Motor neuron (in vitro differentiated cells): Measurements from ENCODE around the gene APIP. TPM values are rescaled to one million over a fixed set of nuclear protein-coding genes. Genes with fewer than 3 reads are reported as not detected.

Experiments used
- ATAC-seq, 8 experiments: fragments of 200-7000 bp; cut with Tn5 transposase; replicated peaks in 6 of 8; 2 replicates each; pipeline ENCODE4 v1.8.0; 2021; ENCODE audit warnings: mild to moderate bottlenecking in 8 of 8, moderate library complexity in 8 of 8
- H3K27ac ChIP-seq, 2 donors: fragments of 250-450 bp; sonication (Bioruptor Pico); 2 replicates each; pipeline ENCODE4 v1.9.0; 2021; ENCODE audit warnings: antibody characterized with exemption in 2 of 2, mild to moderate bottlenecking in 2 of 2, moderate library complexity in 1 of 2
- H3K4me1 ChIP-seq, 2 donors: fragments of 250-450 bp; sonication (Bioruptor Pico); replicated peaks in 1 of 2; 2 replicates each; pipeline ENCODE4 v1.6.1; 2021; ENCODE audit warnings: antibody characterized with exemption in 2 of 2, mild to moderate bottlenecking in 2 of 2, moderate library complexity in 1 of 2
- H3K4me3 ChIP-seq, 5 donors: fragments of 250-450 bp; sonication (Bioruptor Pico); 2 replicates each; pipeline ENCODE4 v1.9.0; 2021; ENCODE audit warnings: antibody characterized with exemption in 5 of 5, mild to moderate bottlenecking in 5 of 5, moderate library complexity in 4 of 5
- WGBS, 10 experiments: fragments of 450-650 bp; shearing (Covaris generic); methylation state at CpG; one replicate each; pipeline ENCODE4 v1.0.0; 2022; 5-methylcytosine and 5-hydroxymethylcytosine counted together
- in situ Hi-C, 9 experiments: fragments of 400-800 bp; cut with MboI; loops; one replicate each; pipeline ENCODE4 v1.15.0; 2021; ENCODE audit warnings: low sequenced_read_pairs in 9 of 9, low pct_unique_long_range_greater_than_20kb in 2 of 9; ENCODE audit not compliant: unreplicated experiment in 9 of 9
- total RNA-seq, 8 experiments: library from RNA; unstranded; fragments of 300-600 nt; gene quantifications; 2 replicates each; pipeline versions ENCODE4 v1.2.3 to v1.2.4, GENCODE V29; 2022

APIP gene
- total RNA-seq, 8 experiments from 2014 or later = 25.6 to 54.5 (median 38.9) TPM

GRCh38 chr11:34940026-34940677 is 24.0 kb upstream of the APIP start:
- WGBS, 10 experiments = 34 to 96% (median 92%) methylated on average over 2 to 4 of the region's 4 CpGs; no CpG with 5 or more reads in 2 of the 10 experiments
- in situ Hi-C loops = loop anchor here in 3 of 9 experiments (25.0 kb wide), 3 partner anchors 422 to 472 kb away; partner anchors contain the start of gene SLC1A2 (in 1 of the 3)
- no peak overlapping the region for H3K4me3 ChIP-seq
- H3K27ac ChIP-seq = no peak overlapping the region
- H3K4me1 ChIP-seq = peaks cover 0 to 6% of the 10 kb centered on the region in 2 donors
- ATAC-seq = peak in 1 of 8 experiments; percentile 45

GRCh38 chr11:34938611-34939010 is 22.4 kb upstream of the APIP start:
- H3K27ac ChIP-seq = no peak overlapping the region
- H3K4me3 ChIP-seq = no peak overlapping the region
- in situ Hi-C loops = loop anchor here in 4 of 9 experiments (10.0 to 25.0 kb wide), 4 partner anchors 424 to 474 kb away; partner anchors contain the start of gene SLC1A2 (in 1 of the 4)
- ATAC-seq = peak in 3 of 8 experiments; percentile 27 to 47 (median 29)
- WGBS, 10 experiments = 0 to 80% (median 63%) methylated on average over 1 of the region's 1 CpG; no CpG with 5 or more reads in 4 of the 10 experiments
- peaks cover 0 to 6% of the 10 kb centered on the region in 2 donors for H3K4me1 ChIP-seq

GRCh38 chr11:34936945-34937629 is 20.9 kb upstream of the APIP start:
- Histone ChIP-seq H3K27ac (no peak overlapping the region), H3K4me3 (no peak overlapping the region), H3K4me1 (peaks cover 0 to 6% of the 10 kb centered on the region in 2 donors)
- WGBS, 10 experiments = 67 to 100% (median 94%) methylated on average over 1 to 6 of the region's 6 CpGs; no CpG with 5 or more reads in 1 of the 10 experiments
- ATAC-seq = peak in 1 of 8 experiments; percentile 53
- in situ Hi-C loops = loop anchor here in 4 of 9 experiments (10.0 to 25.0 kb wide), 4 partner anchors 425 to 475 kb away; partner anchors contain the start of gene SLC1A2 (in 1 of the 4)

- in situ Hi-C loops = loop anchor here in 4 of 9 experiments (10.0 to 25.0 kb wide), 4 partner anchors 432 to 482 kb away; partner anchors contain the start of gene SLC1A2 (in 1 of the 4)
- peaks cover 3 to 10% of the 10 kb centered on the region in 2 donors for H3K4me1 ChIP-seq
- no peak overlapping the region for H3K27ac ChIP-seq
- 88 to 100% (median 93%) methylated on average over 2 to 9 of the region's 11 CpGs; no CpG with 5 or more reads in 2 of the 10 experiments for WGBS, 10 experiments
- no peak for ATAC-seq
- H3K4me3 ChIP-seq = no peak overlapping the region
Measured at GRCh38 chr11:34929794-34930763, 13.9 kb upstream of the APIP start.

GRCh38 chr11:34928960-34929680 is 12.9 kb upstream of the APIP start:
- no peak for ATAC-seq
- in situ Hi-C loops = loop anchor here in 3 of 9 experiments (25.0 kb wide), 3 partner anchors 433 to 483 kb away; partner anchors contain the start of gene SLC1A2 (in 1 of the 3)
- Histone ChIP-seq H3K4me1 (peaks cover 3 to 10% of the 10 kb centered on the region in 2 donors), H3K27ac (no peak overlapping the region), H3K4me3 (no peak overlapping the region)
- WGBS, 10 experiments = 66 to 100% (median 92%) methylated on average over 3 to 7 of the region's 7 CpGs; no CpG with 5 or more reads in 2 of the 10 experiments

GRCh38 chr11:34928268-34928959 is 12.2 kb upstream of the APIP start:
- Histone ChIP-seq H3K27ac (no peak overlapping the region), H3K4me3 (no peak overlapping the region), H3K4me1 (peaks cover 3 to 10% of the 10 kb centered on the region in 2 donors)
- WGBS, 10 experiments = 17 to 83% (median 63%) methylated on average over 1 to 3 of the region's 3 CpGs; no CpG with 5 or more reads in 1 of the 10 experiments
- in situ Hi-C loops = loop anchor here in 3 of 9 experiments (25.0 kb wide), 3 partner anchors 434 to 484 kb away; partner anchors contain the start of gene SLC1A2 (in 1 of the 3)
- ATAC-seq = no peak

GRCh38 chr11:34926831-34927132 is 10.6 kb upstream of the APIP start:
- no peak for ATAC-seq

GRCh38 chr11:34926101-34926830 is 10.1 kb upstream of the APIP start:
- no peak overlapping the region for H3K4me3 ChIP-seq
- no peak overlapping the region for H3K27ac ChIP-seq
- in situ Hi-C loops = loop anchor here in 3 of 9 experiments (25.0 kb wide), 3 partner anchors 436 to 486 kb away; partner anchors contain the start of gene SLC1A2 (in 1 of the 3)
- peaks cover 3 to 10% of the 10 kb centered on the region in 2 donors for H3K4me1 ChIP-seq
- 0 to 22% (median 0%) methylated on average over 1 to 2 of the region's 2 CpGs for WGBS, 10 experiments
- peak in 7 of 8 experiments; percentile 43 to 76 (median 53) for ATAC-seq

More at GRCh38 chr11:34926831-34927132, 10.6 kb upstream of the APIP start:
- in situ Hi-C loops = loop anchor here in 3 of 9 experiments (25.0 kb wide), 3 partner anchors 436 to 486 kb away; partner anchors contain the start of gene SLC1A2 (in 1 of the 3)
- Histone ChIP-seq H3K27ac (no peak overlapping the region), H3K4me1 (peaks cover 3 to 10% of the 10 kb centered on the region in 2 donors), H3K4me3 (no peak overlapping the region)

- Histone ChIP-seq H3K4me3 (no peak overlapping the region), H3K4me1 (peaks cover 3 to 10% of the 10 kb centered on the region in 2 donors), H3K27ac (no peak overlapping the region)
- WGBS, 10 experiments = 7 to 100% (median 91%) methylated on average over 3 of the region's 3 CpGs; no CpG with 5 or more reads in 1 of the 10 experiments
- no peak for ATAC-seq
- in situ Hi-C loops = loop anchor here in 3 of 9 experiments (25.0 kb wide), 3 partner anchors 438 to 488 kb away; partner anchors contain the start of gene SLC1A2 (in 1 of the 3)
Measured at GRCh38 chr11:34924714-34925113, 8.5 kb upstream of the APIP start.

- WGBS, 10 experiments = 82 to 100% (median 95%) methylated on average over 2 to 4 of the region's 4 CpGs
- ATAC-seq = no peak
- Histone ChIP-seq H3K4me3 (no peak overlapping the region), H3K27ac (no peak overlapping the region), H3K4me1 (peaks cover 0 to 14% of the 10 kb centered on the region in 2 donors)
- in situ Hi-C loops = no loop called here
Measured at GRCh38 chr11:34921156-34921555, 5.0 kb upstream of the APIP start.
